ENCODE data around the gene MYO1D. TPM values are rescaled to one million over a fixed set of nuclear protein-coding genes. Genes with fewer than 3 reads are reported as not detected.

MYO1D gene
- total and polyA plus RNA-seq, 4 donors = 4.5 to 22.9 (median 13.3) TPM

- H3K4me3 ChIP-seq (ENCODE audit: low read depth in 1 of 3, low read length in 3 of 3) = no peak overlapping the region
- no peak overlapping the region for H3K9ac ChIP-seq (ENCODE audit: low read depth in 1 of 2, low read length in 2 of 2)
- H3K27ac ChIP-seq (ENCODE audit: low read depth in 1 of 2, low read length in 2 of 2) = no peak overlapping the region
- no peaks in the 10 kb centered on the region for H3K27me3 ChIP-seq (ENCODE audit: control insufficient read depth in 4 of 4, insufficient read depth in 4 of 4, low read length in 3 of 4)
- no peaks in the 10 kb centered on the region for H3K36me3 ChIP-seq (ENCODE audit: control insufficient read depth in 4 of 4, insufficient read depth in 3 of 4, low read depth in 1 of 4, low read length in 3 of 4)
- WGBS = 89% methylated on average over 4 of the region's 4 CpGs
- peaks cover 0 to 7% (median 1%) of the 10 kb centered on the region in 4 donors for H3K4me1 ChIP-seq (ENCODE audit: control insufficient read depth in 4 of 4, insufficient read depth in 4 of 4, low read length in 3 of 4)
- DNase-seq (ENCODE audit: low spot score) = no peak
- TF ChIP-seq HNF4A (conservative IDR thresholded peaks at IDR 0.05) (no peak), YY1 (IDR thresholded peaks at IDR 0.05) (no peak), REST (IDR thresholded peaks at IDR 0.05) (no peak)
- H3K9me3 ChIP-seq (ENCODE audit: control insufficient read depth in 4 of 4, low read length in 3 of 4) = no peaks in the 10 kb centered on the region
These were observed 362.3 kb downstream of the MYO1D start for GRCh38 chr17:32514606-32515005.

GRCh38 chr17:32513579-32513978, 363.3 kb downstream of the MYO1D start:
- Histone ChIP-seq H3K9ac (ENCODE audit: low read depth in 1 of 2, low read length in 2 of 2) (no peak overlapping the region), H3K27ac (ENCODE audit: low read depth in 1 of 2, low read length in 2 of 2) (no peak overlapping the region), H3K36me3 (ENCODE audit: control insufficient read depth in 4 of 4, insufficient read depth in 3 of 4, low read depth in 1 of 4, low read length in 3 of 4) (no peaks in the 10 kb centered on the region), H3K27me3 (ENCODE audit: control insufficient read depth in 4 of 4, insufficient read depth in 4 of 4, low read length in 3 of 4) (no peaks in the 10 kb centered on the region), H3K4me1 (ENCODE audit: control insufficient read depth in 4 of 4, insufficient read depth in 4 of 4, low read length in 3 of 4) (peaks cover 0 to 3% (median 0%) of the 10 kb centered on the region in 4 donors), H3K4me3 (ENCODE audit: low read depth in 1 of 3, low read length in 3 of 3) (no peak overlapping the region), H3K9me3 (ENCODE audit: control insufficient read depth in 4 of 4, low read length in 3 of 4) (no peaks in the 10 kb centered on the region)
- 99% methylated on average over 3 of the region's 3 CpGs for WGBS
- no peak for DNase-seq (ENCODE audit: low spot score)
- TF ChIP-seq HNF4G (IDR thresholded peaks at IDR 0.05) (no peak), HNF4A (conservative IDR thresholded peaks at IDR 0.05) (no peak), NR2F2 (IDR thresholded peaks at IDR 0.05) (no peak), GABPA (IDR thresholded peaks at IDR 0.05 in 1 of 2, conservative IDR thresholded peaks at IDR 0.05 in 1 of 2) (no peak), ATF3 (IDR thresholded peaks at IDR 0.05) (no peak), ZBTB33 (IDR thresholded peaks at IDR 0.05) (no peak), SP1 (IDR thresholded peaks at IDR 0.05) (no peak), YY1 (IDR thresholded peaks at IDR 0.05) (no peak), REST (IDR thresholded peaks at IDR 0.05) (no peak), EGR1 (IDR thresholded peaks at IDR 0.05; ENCODE audit: low read depth in 2 of 2) (no peak), RXRA (IDR thresholded peaks at IDR 0.05) (no peak), MAX (IDR thresholded peaks at IDR 0.05) (no peak), RAD21 (IDR thresholded peaks at IDR 0.05) (no peak), FOXA2 (IDR thresholded peaks at IDR 0.05) (no peak), TAF1 (conservative IDR thresholded peaks at IDR 0.05) (no peak)

Data from liver (tissue), 9 donors.